Cardiac muscle cell (in vitro differentiated cells and primary cell): ENCODE results near the gene DLGAP1. TPM values are rescaled to one million over a fixed set of nuclear protein-coding genes. Genes with fewer than 3 reads are reported as not detected.

Source experiments
- DNase-seq, 2 donors: peaks; one replicate each; pipeline versions ENCODE4 v3.0.0 to v3.0.0-alpha.2; 2010 to 2017; ENCODE audit warnings: low read depth in 1 of 2, low spot score in 1 of 2
- H3K27ac ChIP-seq: fragments of 200-600 bp; sonication (generic); 2 replicates; pipeline ENCODE4 v1.5.1; 2016
- H3K27me3 ChIP-seq: fragments of 200-600 bp; sonication (generic); 2 replicates; pipeline ENCODE4 v1.6.0; 2016; ENCODE audit warnings: control low read depth
- H3K36me3 ChIP-seq: fragments of 200-600 bp; sonication (generic); 2 replicates; pipeline ENCODE4 v1.5.1; 2016; ENCODE audit warnings: control low read depth
- H3K4me1 ChIP-seq: fragments of 200-600 bp; sonication (generic); 2 replicates; pipeline ENCODE4 v1.8.1; 2017; ENCODE audit warnings: low read depth, mild to moderate bottlenecking, mixed run types
- H3K4me3 ChIP-seq: fragments of 200-600 bp; sonication (generic); 2 replicates; pipeline ENCODE4 v1.5.1; 2016; ENCODE audit warnings: mild to moderate bottlenecking
- H3K9me3 ChIP-seq: fragments of 200-600 bp; sonication (generic); 2 replicates; pipeline ENCODE4 v1.5.1; 2017; ENCODE audit warnings: low read depth, mild to moderate bottlenecking, control low read depth
- polyA plus RNA-seq: library from polyadenylated mRNA; unstranded; fragments of >200 nt; fragmentation: Nextera tagmentation; extraction: Ambion mirVana; gene quantifications from 2 replicates; pipeline ENCODE4 v1.2.1, GENCODE V29; 2016
- total RNA-seq: library from RNA; depleted of rRNA; stranded (reverse); fragments of >200 nt; gene quantifications from 2 replicates; pipeline ENCODE4 v1.2.3, GENCODE V29; 2016
- TF ChIP-seq, protein P1 (sequence below): IDR thresholded peaks from 2 replicates; pipeline ENCODE4 v1.5.1; 2012; ENCODE audit warnings: low read depth, mild to moderate bottlenecking, low read length

Gene DLGAP1
- total and polyA plus RNA-seq, 2 experiments from 2014 or later, result 2.5 to 7.9 TPM

DNA sequence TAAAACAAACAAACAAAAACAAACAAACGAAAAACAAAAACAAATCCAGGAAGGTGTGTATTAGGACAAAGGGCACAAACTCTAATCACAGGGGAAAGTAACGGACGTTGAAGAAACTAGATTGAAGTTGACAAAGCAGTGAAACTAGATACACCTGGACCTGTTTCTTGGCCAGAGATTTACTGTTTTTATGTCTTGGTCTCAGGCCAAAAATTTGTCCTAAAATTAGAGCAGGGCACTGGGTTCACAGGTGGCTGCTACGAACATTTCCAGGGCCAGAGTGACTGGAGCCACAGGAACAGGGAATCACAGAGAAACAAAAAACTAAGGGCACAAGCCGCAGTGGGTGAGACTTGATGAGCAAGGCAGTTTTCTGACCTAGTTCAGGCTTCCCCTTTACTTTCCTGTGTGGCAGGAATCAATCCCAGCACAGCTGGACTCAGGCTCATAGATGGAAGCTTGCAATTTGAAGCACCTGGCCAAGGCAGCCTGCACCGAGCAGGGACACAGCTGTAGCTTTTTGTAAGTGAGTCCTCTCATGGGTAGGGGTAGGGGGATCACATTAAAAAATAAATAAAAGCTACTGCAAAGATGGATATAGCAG is 329.4 kb downstream of the DLGAP1 start:
- TF ChIP-seq, protein P1, sequence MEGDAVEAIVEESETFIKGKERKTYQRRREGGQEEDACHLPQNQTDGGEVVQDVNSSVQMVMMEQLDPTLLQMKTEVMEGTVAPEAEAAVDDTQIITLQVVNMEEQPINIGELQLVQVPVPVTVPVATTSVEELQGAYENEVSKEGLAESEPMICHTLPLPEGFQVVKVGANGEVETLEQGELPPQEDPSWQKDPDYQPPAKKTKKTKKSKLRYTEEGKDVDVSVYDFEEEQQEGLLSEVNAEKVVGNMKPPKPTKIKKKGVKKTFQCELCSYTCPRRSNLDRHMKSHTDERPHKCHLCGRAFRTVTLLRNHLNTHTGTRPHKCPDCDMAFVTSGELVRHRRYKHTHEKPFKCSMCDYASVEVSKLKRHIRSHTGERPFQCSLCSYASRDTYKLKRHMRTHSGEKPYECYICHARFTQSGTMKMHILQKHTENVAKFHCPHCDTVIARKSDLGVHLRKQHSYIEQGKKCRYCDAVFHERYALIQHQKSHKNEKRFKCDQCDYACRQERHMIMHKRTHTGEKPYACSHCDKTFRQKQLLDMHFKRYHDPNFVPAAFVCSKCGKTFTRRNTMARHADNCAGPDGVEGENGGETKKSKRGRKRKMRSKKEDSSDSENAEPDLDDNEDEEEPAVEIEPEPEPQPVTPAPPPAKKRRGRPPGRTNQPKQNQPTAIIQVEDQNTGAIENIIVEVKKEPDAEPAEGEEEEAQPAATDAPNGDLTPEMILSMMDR, result no peak
- peaks cover 4% of the 10 kb centered on the region for H3K4me1 ChIP-seq
- no peak overlapping the region for H3K27ac ChIP-seq
- H3K4me3 ChIP-seq, result no peak overlapping the region
- no peaks in the 10 kb centered on the region for H3K9me3 ChIP-seq
- DNase-seq, result no peak
- no peaks in the 10 kb centered on the region for H3K36me3 ChIP-seq
- H3K27me3 ChIP-seq, result no peaks in the 10 kb centered on the region

DNA sequence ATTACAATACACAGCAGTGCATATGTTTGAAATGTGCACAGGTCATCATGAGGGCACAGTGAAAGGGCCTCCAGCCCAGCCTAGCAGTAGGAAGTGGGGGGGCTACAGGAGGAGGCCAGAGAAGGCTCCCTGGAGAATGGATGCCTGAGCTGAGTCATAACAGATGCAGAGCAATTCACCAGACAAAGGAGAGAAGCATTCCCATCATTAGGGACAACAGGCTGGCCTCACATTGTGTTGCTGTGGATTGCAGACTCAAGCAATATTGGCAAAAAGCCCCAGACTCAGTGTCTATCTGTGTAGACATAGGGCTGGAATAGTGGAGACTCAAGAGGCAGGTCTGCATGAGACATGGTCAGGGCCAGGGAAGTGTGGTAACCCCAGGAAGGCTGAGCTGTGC is 329.9 kb downstream of the DLGAP1 start:
- H3K27ac ChIP-seq, result no peak overlapping the region
- TF ChIP-seq, protein P1, result no peak
- DNase-seq, result peak in 1 of 2 donors; percentile 41
- H3K4me1 ChIP-seq, result peaks cover 4% of the 10 kb centered on the region
- H3K27me3 ChIP-seq, result no peaks in the 10 kb centered on the region
- H3K9me3 ChIP-seq, result no peaks in the 10 kb centered on the region
- no peak overlapping the region for H3K4me3 ChIP-seq
- H3K36me3 ChIP-seq, result no peaks in the 10 kb centered on the region

DNA sequence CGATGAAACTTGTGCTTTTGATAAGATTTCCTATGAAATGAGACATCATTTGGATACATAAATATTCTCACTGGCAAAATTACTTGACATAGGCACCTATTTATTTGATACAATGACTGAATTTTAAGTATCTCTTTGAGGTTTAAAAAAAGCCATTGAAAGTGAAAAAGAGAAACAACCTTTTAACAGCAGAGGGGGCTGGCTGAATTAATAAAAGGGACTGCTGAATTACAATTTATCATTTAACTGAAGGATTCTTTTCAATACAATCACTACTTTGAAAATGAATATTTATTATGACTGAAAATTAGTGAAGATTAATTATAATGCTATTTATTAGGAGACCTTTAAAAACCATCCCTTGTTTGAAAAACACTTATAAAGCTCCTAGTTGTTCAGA is 335.3 kb downstream of the DLGAP1 start:
- TF ChIP-seq, protein P1, result no peak
- Histone ChIP-seq H3K4me3 (no peak overlapping the region), H3K9me3 (no peaks in the 10 kb centered on the region), H3K4me1 (no peaks in the 10 kb centered on the region), H3K27ac (no peak overlapping the region), H3K36me3 (no peaks in the 10 kb centered on the region), H3K27me3 (no peaks in the 10 kb centered on the region)
- DNase-seq, result no peak

DNA sequence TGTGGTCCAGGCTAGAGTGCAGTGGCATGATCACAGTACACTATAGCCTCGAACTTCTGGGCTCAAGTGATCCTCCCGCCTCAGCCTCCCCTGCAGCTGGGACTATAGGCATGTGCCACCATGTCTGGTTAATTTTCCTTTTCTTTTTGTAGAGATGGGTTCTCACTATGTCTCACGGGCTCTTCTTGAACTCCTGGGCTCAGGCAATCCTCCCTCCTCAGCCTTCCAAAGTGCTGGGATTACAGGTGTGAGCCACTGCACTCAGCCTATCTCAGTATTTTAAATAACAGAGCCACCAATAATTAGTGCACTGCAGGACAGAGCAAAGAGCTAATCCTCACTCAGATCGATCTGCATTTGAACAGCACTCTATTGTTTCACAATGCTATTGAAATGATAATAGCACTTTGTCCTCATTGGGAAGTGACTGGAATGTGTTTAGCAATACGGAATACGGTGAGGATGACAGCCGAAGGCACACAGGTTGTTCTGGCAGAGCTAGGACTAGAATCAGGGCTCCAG is 335.9 kb downstream of the DLGAP1 start:
- DNase-seq, result no peak
- H3K9me3 ChIP-seq, result no peaks in the 10 kb centered on the region
- TF ChIP-seq, protein P1, result no peak
- H3K27ac ChIP-seq, result no peak overlapping the region
- H3K27me3 ChIP-seq, result no peaks in the 10 kb centered on the region
- H3K36me3 ChIP-seq, result no peaks in the 10 kb centered on the region
- no peak overlapping the region for H3K4me3 ChIP-seq
- H3K4me1 ChIP-seq, result no peaks in the 10 kb centered on the region

DNA sequence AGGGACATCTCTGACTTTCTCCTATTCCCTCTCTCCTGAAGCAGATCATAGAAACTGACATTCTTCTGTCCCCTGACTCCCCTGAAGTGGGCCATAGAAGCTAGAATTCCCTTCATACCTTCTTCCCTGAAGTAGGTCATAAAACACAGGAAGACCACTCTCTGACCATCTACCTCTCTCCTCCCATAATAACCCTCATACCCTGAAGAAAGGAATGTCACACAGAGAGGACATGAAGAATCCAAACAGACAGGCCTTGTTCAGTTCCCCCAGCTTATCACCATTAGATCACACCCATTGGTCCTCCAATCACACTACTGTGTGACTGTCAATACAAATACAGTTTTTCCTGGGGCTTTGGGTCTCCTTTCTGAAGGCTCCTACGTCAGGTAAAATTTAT is 347.1 kb downstream of the DLGAP1 start:
- no peaks in the 10 kb centered on the region for H3K9me3 ChIP-seq
- TF ChIP-seq, protein P1, result no peak
- no peak overlapping the region for H3K27ac ChIP-seq
- H3K4me1 ChIP-seq, result no peaks in the 10 kb centered on the region
- no peak for DNase-seq
- no peak overlapping the region for H3K4me3 ChIP-seq
- no peaks in the 10 kb centered on the region for H3K27me3 ChIP-seq
- no peaks in the 10 kb centered on the region for H3K36me3 ChIP-seq
